Measurements from ENCODE around the gene TXNDC8. TPM values are rescaled to one million over a fixed set of nuclear protein-coding genes. Genes with fewer than 3 reads are reported as not detected.

TXNDC8 gene
- total RNA-seq, 1 donor from 2014 or later, result not detected

DNA sequence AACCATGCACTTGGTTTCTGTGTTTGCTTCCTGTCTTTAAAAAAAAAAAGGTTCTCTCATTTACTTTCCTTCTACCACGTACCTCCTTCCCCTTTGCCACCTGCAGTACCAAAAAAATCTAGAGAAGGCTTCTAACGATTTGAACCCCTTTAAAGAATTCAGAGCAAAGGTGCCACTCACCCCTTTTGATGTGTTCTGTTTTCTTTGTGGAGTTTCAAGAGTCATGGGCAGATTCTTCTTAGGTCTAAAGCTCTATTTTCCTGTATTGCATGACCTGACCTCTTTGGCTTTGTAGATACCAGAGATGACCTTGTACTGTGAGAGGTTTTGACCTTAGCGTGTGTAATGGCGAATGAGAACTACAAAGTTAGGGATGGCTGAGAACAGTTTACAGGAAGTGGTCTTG is 29.0 kb downstream of the TXNDC8 start:
- Mint-ChIP-seq H3K27me3 (peaks cover 2% of the 10 kb centered on the region), H3K27ac (no peak overlapping the region), H3K4me3 (no peak overlapping the region), H3K4me1 (peaks cover 9% of the 10 kb centered on the region), H3K36me3 (ENCODE audit: low read depth) (no peaks in the 10 kb centered on the region), H3K9me3 (peaks cover 4% of the 10 kb centered on the region)
- POLR2A ChIA-PET, result no interaction called here
- CTCF ChIA-PET, result no interaction called here
- TF ChIP-seq, protein P1, sequence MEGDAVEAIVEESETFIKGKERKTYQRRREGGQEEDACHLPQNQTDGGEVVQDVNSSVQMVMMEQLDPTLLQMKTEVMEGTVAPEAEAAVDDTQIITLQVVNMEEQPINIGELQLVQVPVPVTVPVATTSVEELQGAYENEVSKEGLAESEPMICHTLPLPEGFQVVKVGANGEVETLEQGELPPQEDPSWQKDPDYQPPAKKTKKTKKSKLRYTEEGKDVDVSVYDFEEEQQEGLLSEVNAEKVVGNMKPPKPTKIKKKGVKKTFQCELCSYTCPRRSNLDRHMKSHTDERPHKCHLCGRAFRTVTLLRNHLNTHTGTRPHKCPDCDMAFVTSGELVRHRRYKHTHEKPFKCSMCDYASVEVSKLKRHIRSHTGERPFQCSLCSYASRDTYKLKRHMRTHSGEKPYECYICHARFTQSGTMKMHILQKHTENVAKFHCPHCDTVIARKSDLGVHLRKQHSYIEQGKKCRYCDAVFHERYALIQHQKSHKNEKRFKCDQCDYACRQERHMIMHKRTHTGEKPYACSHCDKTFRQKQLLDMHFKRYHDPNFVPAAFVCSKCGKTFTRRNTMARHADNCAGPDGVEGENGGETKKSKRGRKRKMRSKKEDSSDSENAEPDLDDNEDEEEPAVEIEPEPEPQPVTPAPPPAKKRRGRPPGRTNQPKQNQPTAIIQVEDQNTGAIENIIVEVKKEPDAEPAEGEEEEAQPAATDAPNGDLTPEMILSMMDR (IDR thresholded peaks at IDR 0.05), result no peak
- intact Hi-C loops (cut with micrococcal nuclease), result no loop called here
- DNase-seq, result no peak
- ATAC-seq (ENCODE audit: low read depth), result no peak

GRCh38 chr9:110307191-110307590 is 30.5 kb downstream of the TXNDC8 start:
- ATAC-seq (ENCODE audit: low read depth) (no peak), DNase-seq (no peak)
- Mint-ChIP-seq H3K9me3 (no peaks in the 10 kb centered on the region), H3K4me1 (peaks cover 9% of the 10 kb centered on the region), H3K27me3 (peaks cover 2% of the 10 kb centered on the region), H3K27ac (no peak overlapping the region), H3K4me3 (no peak overlapping the region), H3K36me3 (ENCODE audit: low read depth) (no peaks in the 10 kb centered on the region)
- TF ChIP-seq, protein P1 (IDR thresholded peaks at IDR 0.05), result no peak
- ChIA-PET POLR2A (no interaction called here), CTCF (no interaction called here)
- intact Hi-C loops (cut with micrococcal nuclease), result no loop called here

GRCh38 chr9:110303133-110303532 is 34.5 kb downstream of the TXNDC8 start:
- no peaks in the 10 kb centered on the region for H3K9me3 Mint-ChIP-seq
- peaks cover under 1% of the 10 kb centered on the region for H3K4me1 Mint-ChIP-seq
- DNase-seq, result no peak
- ATAC-seq (ENCODE audit: low read depth), result no peak
- no peaks in the 10 kb centered on the region for H3K36me3 Mint-ChIP-seq (ENCODE audit: low read depth)
- CTCF ChIA-PET, result no interaction called here
- intact Hi-C loops (cut with micrococcal nuclease), result no loop called here
- no peak overlapping the region for H3K4me3 Mint-ChIP-seq
- no peak overlapping the region for H3K27ac Mint-ChIP-seq
- H3K27me3 Mint-ChIP-seq, result peaks cover 5% of the 10 kb centered on the region
- TF ChIP-seq, protein P1 (IDR thresholded peaks at IDR 0.05), result no peak
- POLR2A ChIA-PET, result no interaction called here

GRCh38 chr9:110298043-110298605 is 39.5 kb downstream of the TXNDC8 start:
- intact Hi-C loops (cut with micrococcal nuclease), result no loop called here

GRCh38 chr9:110293248-110293647 is 44.4 kb downstream of the TXNDC8 start:
- no peak for DNase-seq
- H3K36me3 Mint-ChIP-seq (ENCODE audit: low read depth), result no peaks in the 10 kb centered on the region
- no peak for ATAC-seq (ENCODE audit: low read depth)
- ChIA-PET POLR2A (no interaction called here), CTCF (no interaction called here)
- TF ChIP-seq, protein P1 (IDR thresholded peaks at IDR 0.05), result no peak
- H3K9me3 Mint-ChIP-seq, result no peaks in the 10 kb centered on the region
- H3K4me3 Mint-ChIP-seq, result no peak overlapping the region
- peaks cover 3% of the 10 kb centered on the region for H3K27me3 Mint-ChIP-seq
- H3K27ac Mint-ChIP-seq, result no peak overlapping the region
- H3K4me1 Mint-ChIP-seq, result no peaks in the 10 kb centered on the region
- intact Hi-C loops (cut with micrococcal nuclease), result no loop called here

More at GRCh38 chr9:110298043-110298605, 39.5 kb downstream of the TXNDC8 start:
- no peak for ATAC-seq (ENCODE audit: low read depth)
- DNase-seq, result no peak
- Mint-ChIP-seq H3K4me3 (no peak overlapping the region), H3K36me3 (ENCODE audit: low read depth) (no peaks in the 10 kb centered on the region), H3K4me1 (no peaks in the 10 kb centered on the region), H3K9me3 (no peaks in the 10 kb centered on the region), H3K27me3 (peaks cover 6% of the 10 kb centered on the region), H3K27ac (no peak overlapping the region)
- POLR2A ChIA-PET, result no interaction called here
- TF ChIP-seq, protein P1 (IDR thresholded peaks at IDR 0.05), result no peak
- CTCF ChIA-PET, result interaction anchor here (1.4 kb wide), 1 partner anchor 26 kb away, joined by 3 read pairs; no protein-coding TSS in a partner anchor

Data from activated B cell treated with CpG ODN at 0.5 μM for 24 hours (primary cell).